Gastrocnemius medialis (tissue), 4 donors: Measurements from ENCODE around the gene PLPP3. TPM values are rescaled to one million over a fixed set of nuclear protein-coding genes. Genes with fewer than 3 reads are reported as not detected.

ENCODE experiments used
- ATAC-seq, 2 donors: fragments of 150-250 bp; one replicate each; pipeline ENCODE4 v1.9.1; 2016
- DNase-seq, 2 donors: peaks; one replicate each; pipeline ENCODE4 v3.0.0-alpha.2; 2019
- H3K27ac ChIP-seq, 4 donors: fragments of 200-600 bp; sonication (generic); 1 replicate in 1 of 4; 2 replicates in 3 of 4; pipeline ENCODE4 v1.5.1; 2016 to 2018; ENCODE audit warnings: mild to moderate bottlenecking in 2 of 4, moderate library complexity in 1 of 4
- H3K27me3 ChIP-seq, 3 donors: fragments of 200-600 bp; sonication (generic) in 2 of 3; 1 replicate in 1 of 3; 2 replicates in 2 of 3; pipeline versions ENCODE4 v1.5.1 to v1.6.0; 2016 to 2019; ENCODE audit warnings: mild to moderate bottlenecking in 1 of 3, moderate library complexity in 1 of 3
- H3K36me3 ChIP-seq, 2 donors: fragments of 200-600 bp; sonication (generic) in 1 of 2; one replicate each; pipeline ENCODE4 v1.5.1; 2017 to 2018
- H3K4me1 ChIP-seq, 2 donors: fragments of 200-600 bp; sonication (generic) in 1 of 2; one replicate each; pipeline ENCODE4 v1.5.1; 2016 to 2017; ENCODE audit warnings: mild to moderate bottlenecking in 2 of 2
- H3K4me3 ChIP-seq, 4 donors: fragments of 200-600 bp; sonication (generic) in 3 of 4; 1 replicate in 1 of 4; 2 replicates in 3 of 4; pipeline ENCODE4 v1.5.1; 2016 to 2019; ENCODE audit warnings: mild to moderate bottlenecking in 2 of 4
- H3K9me3 ChIP-seq, 3 donors: fragments of 200-600 bp; sonication (generic) in 2 of 3; 1 replicate in 1 of 3; 2 replicates in 2 of 3; pipeline ENCODE4 v1.5.1; 2016 to 2019
- POLR2A ChIP-seq, 2 donors: fragments of 450-650 bp; IDR thresholded peaks; one replicate each; pipeline ENCODE4 v1.6.1; 2017; ENCODE audit warnings: antibody characterized with exemption in 2 of 2, mild to moderate bottlenecking in 2 of 2, moderate library complexity in 2 of 2
- in situ Hi-C, 4 donors: fragments of 200-750 bp; cut with MboI; loops; one replicate each; pipeline versions ENCODE4 v1.15.0 to v1.8.0; 2017; ENCODE audit warnings: low sequenced_read_pairs in 4 of 4
- intact Hi-C: fragments of 100-400 bp; cut with DNase I; formaldehyde crosslinking; loops from one replicate; pipeline ENCODE4 v1.15.1; 2023; ENCODE audit warnings: low total_unique reads
- total RNA-seq, 4 donors: library from RNA; depleted of rRNA; stranded (reverse); fragments of >200 nt; gene quantifications; one replicate each; pipeline versions ENCODE4 v1.1.0 to v1.2.3, GENCODE V29; 2016
- TF ChIP-seq, protein P1 (sequence below), 5 experiments: fragments of 450-650 bp in 3 of 5; fragments of 200-600 bp in 2 of 5; sonication (generic) in 2 of 5; IDR thresholded peaks in 4 of 5; conservative IDR thresholded peaks in 1 of 5; 1 replicate in 4 of 5; 2 replicates in 1 of 5; pipeline ENCODE4 v1.5.1; 2016 to 2019; ENCODE audit warnings: antibody characterized with exemption in 5 of 5, mild to moderate bottlenecking in 3 of 5, moderate library complexity in 3 of 5

PLPP3 gene
- total RNA-seq, 4 donors from 2014 or later = 53.2 to 71.5 (median 55.5) TPM

DNA sequence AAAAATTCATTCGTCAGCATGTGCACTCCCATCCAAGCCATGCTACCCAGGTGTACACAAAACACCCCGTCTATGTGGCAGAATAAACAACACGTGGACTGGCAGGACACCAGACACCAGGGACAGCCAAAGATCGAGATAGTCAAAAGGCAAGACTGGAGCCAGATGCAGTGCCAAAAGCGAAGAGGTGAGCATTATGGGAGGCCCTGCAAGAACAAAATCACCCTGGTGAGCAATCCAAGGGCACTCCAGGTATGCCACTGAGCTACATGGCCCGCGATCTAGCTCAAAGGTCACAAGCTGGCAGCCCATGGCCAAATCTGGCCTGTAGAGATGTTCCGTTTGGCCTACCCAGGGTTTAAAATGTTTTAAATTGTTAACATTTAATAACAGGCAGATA, 33.7 kb downstream of the PLPP3 start:
- peaks cover 69 to 75% of the 10 kb centered on the region in 2 donors for H3K4me1 ChIP-seq
- intact Hi-C loops (no loop called here), in situ Hi-C loops (no loop called here)
- H3K36me3 ChIP-seq = no peaks in the 10 kb centered on the region
- TF ChIP-seq, protein P1, sequence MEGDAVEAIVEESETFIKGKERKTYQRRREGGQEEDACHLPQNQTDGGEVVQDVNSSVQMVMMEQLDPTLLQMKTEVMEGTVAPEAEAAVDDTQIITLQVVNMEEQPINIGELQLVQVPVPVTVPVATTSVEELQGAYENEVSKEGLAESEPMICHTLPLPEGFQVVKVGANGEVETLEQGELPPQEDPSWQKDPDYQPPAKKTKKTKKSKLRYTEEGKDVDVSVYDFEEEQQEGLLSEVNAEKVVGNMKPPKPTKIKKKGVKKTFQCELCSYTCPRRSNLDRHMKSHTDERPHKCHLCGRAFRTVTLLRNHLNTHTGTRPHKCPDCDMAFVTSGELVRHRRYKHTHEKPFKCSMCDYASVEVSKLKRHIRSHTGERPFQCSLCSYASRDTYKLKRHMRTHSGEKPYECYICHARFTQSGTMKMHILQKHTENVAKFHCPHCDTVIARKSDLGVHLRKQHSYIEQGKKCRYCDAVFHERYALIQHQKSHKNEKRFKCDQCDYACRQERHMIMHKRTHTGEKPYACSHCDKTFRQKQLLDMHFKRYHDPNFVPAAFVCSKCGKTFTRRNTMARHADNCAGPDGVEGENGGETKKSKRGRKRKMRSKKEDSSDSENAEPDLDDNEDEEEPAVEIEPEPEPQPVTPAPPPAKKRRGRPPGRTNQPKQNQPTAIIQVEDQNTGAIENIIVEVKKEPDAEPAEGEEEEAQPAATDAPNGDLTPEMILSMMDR (IDR thresholded peaks at IDR 0.05 in 4 of 5, conservative IDR thresholded peaks at IDR 0.05 in 1 of 5) = no peak
- TF ChIP-seq POLR2A (IDR thresholded peaks at IDR 0.05) = no peak
- H3K9me3 ChIP-seq = no peaks in the 10 kb centered on the region
- H3K4me3 ChIP-seq = peak overlapping the region in 1 of 4 donors; percentile 16
- DNase-seq (peak in 1 of 2 donors; percentile 17), ATAC-seq (peak; percentile 31 to 40)
- peak overlapping the region in 3 of 4 donors; percentile 35 to 73 (median 49) for H3K27ac ChIP-seq
- no peaks in the 10 kb centered on the region for H3K27me3 ChIP-seq

DNA sequence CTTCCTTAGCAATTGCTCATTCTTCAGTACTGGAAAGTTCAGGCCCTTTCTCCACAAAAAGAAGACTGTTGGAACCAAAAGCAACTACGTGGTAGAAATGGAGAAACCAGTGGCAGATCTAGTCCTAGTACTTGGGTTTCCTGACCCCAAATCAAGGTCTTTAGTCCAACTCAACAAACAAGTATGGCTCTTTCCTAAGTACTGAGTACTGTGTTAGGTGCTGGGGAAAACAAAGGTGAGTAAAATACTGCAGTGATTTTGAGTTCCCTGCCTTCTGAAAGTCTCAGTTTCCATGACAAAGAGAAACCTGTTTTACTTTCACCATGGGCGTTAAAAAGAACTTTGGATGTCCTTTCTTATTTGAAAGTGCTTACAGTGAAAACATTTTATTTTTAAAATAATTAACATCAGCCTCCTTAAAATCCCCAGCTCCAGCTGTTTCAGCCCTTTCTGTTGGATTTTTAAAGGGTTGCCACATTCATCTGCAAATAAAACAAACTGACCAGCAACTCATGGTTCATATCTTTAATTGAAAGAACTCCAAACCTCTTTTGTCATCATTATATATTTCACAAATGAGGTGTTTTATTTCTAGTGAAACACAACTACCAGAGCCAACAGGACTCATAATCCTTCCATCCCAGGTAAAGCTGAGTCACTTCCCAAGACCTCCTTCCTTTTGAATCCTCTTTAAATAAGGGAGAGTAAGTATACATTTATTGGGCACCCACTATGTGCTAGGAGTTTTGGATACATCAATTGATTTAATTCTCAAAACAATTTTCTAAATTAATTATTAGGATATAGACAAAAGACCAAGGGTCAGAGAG, 35.4 kb downstream of the PLPP3 start:
- in situ Hi-C loops (no loop called here), intact Hi-C loops (loop anchor here (5.0 kb wide), 1 partner anchor 33 kb away; the partner anchor contains the start of gene PLPP3)
- peak overlapping the region in 1 of 4 donors; percentile 73 for H3K27ac ChIP-seq
- no peaks in the 10 kb centered on the region for H3K27me3 ChIP-seq
- ATAC-seq (no peak), DNase-seq (no peak)
- H3K4me3 ChIP-seq = no peak overlapping the region
- no peaks in the 10 kb centered on the region for H3K36me3 ChIP-seq
- TF ChIP-seq POLR2A (IDR thresholded peaks at IDR 0.05) = no peak
- TF ChIP-seq, protein P1 (IDR thresholded peaks at IDR 0.05 in 4 of 5, conservative IDR thresholded peaks at IDR 0.05 in 1 of 5) = no peak
- H3K9me3 ChIP-seq = no peaks in the 10 kb centered on the region
- peaks cover 73 to 78% of the 10 kb centered on the region in 2 donors for H3K4me1 ChIP-seq

DNA sequence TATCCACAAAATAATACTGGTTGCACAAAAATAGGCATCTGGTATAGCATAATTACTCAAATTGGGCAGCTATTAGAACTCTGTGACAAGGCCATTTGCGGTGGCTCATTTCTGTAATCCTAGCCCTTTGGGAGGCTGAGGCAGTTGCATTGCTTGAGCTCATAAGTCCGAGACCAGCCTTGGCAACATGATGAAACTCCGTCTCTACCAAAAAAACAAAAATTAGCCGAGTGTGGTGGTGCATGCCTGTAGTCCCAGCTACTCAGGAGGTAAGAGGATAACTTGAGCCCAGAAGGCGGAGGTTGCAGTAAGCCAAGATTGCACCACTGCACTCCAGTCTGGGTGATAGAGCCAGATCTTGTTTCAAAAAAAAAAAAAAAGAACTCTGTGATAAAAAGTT, 36.7 kb downstream of the PLPP3 start:
- Histone ChIP-seq H3K27ac (no peak overlapping the region), H3K36me3 (no peaks in the 10 kb centered on the region), H3K27me3 (no peaks in the 10 kb centered on the region), H3K4me3 (no peak overlapping the region), H3K9me3 (no peaks in the 10 kb centered on the region), H3K4me1 (peaks cover 71 to 74% of the 10 kb centered on the region in 2 donors)
- no peak for ATAC-seq
- in situ Hi-C loops = no loop called here
- intact Hi-C loops = loop anchor here (5.0 kb wide), 1 partner anchor 35 kb away; the partner anchor contains the start of gene PLPP3
- no peak for DNase-seq
- TF ChIP-seq, protein P1 (IDR thresholded peaks at IDR 0.05 in 4 of 5, conservative IDR thresholded peaks at IDR 0.05 in 1 of 5) = no peak

DNA sequence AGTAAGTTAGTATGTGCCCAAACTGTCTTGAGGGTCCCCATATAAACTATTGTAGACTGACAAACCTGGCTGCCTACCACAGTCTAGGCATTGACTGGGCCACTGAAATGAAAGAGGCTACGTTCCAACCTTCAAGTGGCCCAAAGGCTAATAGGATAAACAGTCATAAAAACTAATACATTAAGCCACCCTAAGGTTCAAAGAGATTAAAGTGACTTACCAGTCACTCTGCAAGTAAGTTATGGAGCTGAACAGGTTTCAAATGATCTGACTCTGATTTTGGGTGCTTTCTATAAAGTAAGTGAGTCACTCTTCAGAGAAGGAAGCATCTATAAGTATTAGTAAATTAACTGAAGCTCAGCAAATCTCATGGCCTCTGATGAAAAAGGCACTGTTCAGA, 38.0 kb downstream of the PLPP3 start:
- H3K4me1 ChIP-seq = peaks cover 66 to 74% of the 10 kb centered on the region in 2 donors
- intact Hi-C loops = loop anchor here (5.0 kb wide), 1 partner anchor 36 kb away; the partner anchor contains the start of gene PLPP3
- H3K27me3 ChIP-seq = no peaks in the 10 kb centered on the region
- H3K9me3 ChIP-seq = no peaks in the 10 kb centered on the region
- no peak overlapping the region for H3K4me3 ChIP-seq
- in situ Hi-C loops = no loop called here
- peak overlapping the region in 1 of 4 donors; percentile 49 for H3K27ac ChIP-seq
- TF ChIP-seq, protein P1 (IDR thresholded peaks at IDR 0.05 in 4 of 5, conservative IDR thresholded peaks at IDR 0.05 in 1 of 5) = no peak
- TF ChIP-seq POLR2A (IDR thresholded peaks at IDR 0.05) = no peak
- no peaks in the 10 kb centered on the region for H3K36me3 ChIP-seq
- DNase-seq (no peak), ATAC-seq (no peak)
